CD4-positive, alpha-beta memory T cell (primary cell): ENCODE measurements around the gene PAX8. TPM values are rescaled to one million over a fixed set of nuclear protein-coding genes. Genes with fewer than 3 reads are reported as not detected.
"Not testable (repeated sequence)": the region's sequence is repeated elsewhere in the genome, so short reads cannot be mapped to it uniquely, and the experiment has no call there.

Source experiments
- CTCF ChIA-PET: fragments of 350-600 bp; sonication (Branson Sonifier 250); formaldehyde crosslinking; loops from one replicate; lab custom pipeline; 2021; ENCODE audit warnings: inconsistent platforms; ENCODE audit not compliant: partially characterized antibody; lab: Charles Lee
- POLR2A ChIA-PET: fragments of 350-600 bp; sonication (Branson Sonifier 250); formaldehyde crosslinking; loops from one replicate; lab custom pipeline; 2021; ENCODE audit not compliant: partially characterized antibody; lab: Charles Lee
- DNase-seq, 5 donors: peaks; one replicate each; pipeline versions ENCODE4 v3.0.0 to v3.0.0-alpha.2; 2020 to 2022; ENCODE audit warnings: mixed read lengths in 1 of 5
- H3K27ac ChIP-seq: one replicate; pipeline ENCODE4 v1.7.0; 2013; ENCODE audit warnings: low read depth, low read length
- H3K27me3 ChIP-seq: 2 replicates; pipeline ENCODE4 v1.7.0; 2013; ENCODE audit warnings: mild to moderate bottlenecking, low read length, moderate library complexity; ENCODE audit not compliant: insufficient read depth
- H3K36me3 ChIP-seq: 2 replicates; pipeline ENCODE4 v1.7.0; 2013; ENCODE audit warnings: mild to moderate bottlenecking, low read length, moderate library complexity; ENCODE audit not compliant: insufficient read depth
- H3K4me1 ChIP-seq: 2 replicates; pipeline ENCODE4 v1.7.0; 2013; ENCODE audit warnings: mild to moderate bottlenecking, low read length, moderate library complexity; ENCODE audit not compliant: insufficient read depth
- H3K4me3 ChIP-seq, 2 donors: one replicate each; pipeline ENCODE4 v1.7.0; 2013; ENCODE audit warnings: low read length in 2 of 2, mild to moderate bottlenecking in 1 of 2
- H3K9me3 ChIP-seq, 2 donors: one replicate each; pipeline ENCODE4 v1.7.0; 2013; ENCODE audit warnings: low read length in 2 of 2, control low read depth in 1 of 2; ENCODE audit not compliant: control insufficient read depth in 1 of 2
- H3K27ac Mint-ChIP-seq, 7 donors: one replicate each; pipeline ENCODE4 v1.8.0; 2020 to 2021; ENCODE audit warnings: mixed read lengths in 7 of 7, mild to moderate bottlenecking in 6 of 7, inconsistent platforms in 3 of 7, moderate library complexity in 3 of 7
- H3K27me3 Mint-ChIP-seq, 2 donors: one replicate each; pipeline ENCODE4 v1.8.0; 2020 to 2021; ENCODE audit warnings: mixed read lengths in 2 of 2
- H3K36me3 Mint-ChIP-seq, 2 donors: one replicate each; pipeline ENCODE4 v1.8.0; 2020 to 2021; ENCODE audit warnings: mixed read lengths in 2 of 2, inconsistent platforms in 1 of 2, mild to moderate bottlenecking in 1 of 2
- H3K4me1 Mint-ChIP-seq, 4 donors: one replicate each; pipeline ENCODE4 v1.8.0; 2020 to 2021; ENCODE audit warnings: mixed read lengths in 4 of 4, mild to moderate bottlenecking in 1 of 4
- H3K4me3 Mint-ChIP-seq, 8 donors: one replicate each; pipeline ENCODE4 v1.8.0; 2020 to 2021; ENCODE audit warnings: mixed read lengths in 8 of 8, mild to moderate bottlenecking in 7 of 8, moderate library complexity in 6 of 8, inconsistent platforms in 3 of 8
- H3K9me3 Mint-ChIP-seq, 8 donors: one replicate each; pipeline ENCODE4 v1.8.0; 2020 to 2021; ENCODE audit warnings: mixed read lengths in 8 of 8, mild to moderate bottlenecking in 5 of 8, inconsistent platforms in 3 of 8, moderate library complexity in 1 of 8
- intact Hi-C: fragments of 100-400 bp; cut with micrococcal nuclease; formaldehyde crosslinking; loops from one replicate; pipeline ENCODE4 v1.15.1; 2023
- polyA plus RNA-seq, 2 donors: library from polyadenylated mRNA; unstranded; fragments of 300-500 nt; fragmentation: Illumina TruSeq; gene quantifications; one replicate each; pipeline ENCODE4 v1.2.3, GENCODE V29; 2021
- total RNA-seq, 2 experiments: library from RNA; stranded (reverse); gene quantifications; one replicate each; pipeline ENCODE4 v1.2.3, GENCODE V29; 2021

PAX8 gene
- total and polyA plus RNA-seq, 4 experiments from 2014 or later = 0.19 to 2.3 (median 1.3) TPM

- H3K27ac Mint-ChIP-seq = no peak overlapping the region
Measured at GRCh38 chr2:113316085-113316484, 37.4 kb upstream of the PAX8 start.

GRCh38 chr2:113314663-113315062, 35.9 kb upstream of the PAX8 start:
- H3K27ac Mint-ChIP-seq, H3K4me3 ChIP-seq, H3K36me3 ChIP-seq, H3K4me1 ChIP-seq, CTCF ChIA-PET, H3K36me3 Mint-ChIP-seq, H3K27ac ChIP-seq, DNase-seq, intact Hi-C loops, POLR2A ChIA-PET, H3K9me3 Mint-ChIP-seq, H3K4me3 Mint-ChIP-seq, H3K9me3 ChIP-seq, H3K27me3 ChIP-seq, H3K4me1 Mint-ChIP-seq: not testable (repeated sequence)
- H3K27me3 Mint-ChIP-seq = peaks cover 10 to 13% of the 10 kb centered on the region in 2 donors

More at GRCh38 chr2:113316085-113316484, 37.4 kb upstream of the PAX8 start:
- Histone ChIP-seq H3K4me3 (no peak overlapping the region), H3K4me1 (no peaks in the 10 kb centered on the region), H3K36me3 (no peaks in the 10 kb centered on the region), H3K27me3 (no peaks in the 10 kb centered on the region), H3K9me3 (no peaks in the 10 kb centered on the region), H3K27ac (no peak overlapping the region)
- intact Hi-C loops = no loop called here
- peaks cover 10 to 16% of the 10 kb centered on the region in 2 donors for H3K27me3 Mint-ChIP-seq
- DNase-seq = no peak
- no peak overlapping the region for H3K4me3 Mint-ChIP-seq
- no peaks in the 10 kb centered on the region for H3K36me3 Mint-ChIP-seq
- peaks cover 0 to 3% (median under 1%) of the 10 kb centered on the region in 4 donors for H3K4me1 Mint-ChIP-seq
- ChIA-PET POLR2A (no interaction called here), CTCF (interaction anchor here (1.4 kb wide), 1 partner anchor 67 kb away, joined by 3 read pairs; no protein-coding TSS in a partner anchor)
- no peaks in the 10 kb centered on the region for H3K9me3 Mint-ChIP-seq

- H3K4me1 ChIP-seq, H3K27ac Mint-ChIP-seq, H3K27ac ChIP-seq, H3K9me3 ChIP-seq, POLR2A ChIA-PET, H3K9me3 Mint-ChIP-seq, intact Hi-C loops, H3K27me3 ChIP-seq, H3K36me3 ChIP-seq, H3K4me3 Mint-ChIP-seq, CTCF ChIA-PET, DNase-seq, H3K4me1 Mint-ChIP-seq, H3K36me3 Mint-ChIP-seq, H3K4me3 ChIP-seq: not testable (repeated sequence)
- H3K27me3 Mint-ChIP-seq = peaks cover 8 to 13% of the 10 kb centered on the region in 2 donors
Measured at GRCh38 chr2:113314176-113314575, 35.5 kb upstream of the PAX8 start.

- H3K27ac Mint-ChIP-seq, H3K27me3 ChIP-seq, H3K36me3 Mint-ChIP-seq, H3K4me3 Mint-ChIP-seq, CTCF ChIA-PET, POLR2A ChIA-PET, H3K4me1 ChIP-seq, DNase-seq, H3K27ac ChIP-seq, intact Hi-C loops, H3K4me3 ChIP-seq, H3K9me3 Mint-ChIP-seq, H3K36me3 ChIP-seq, H3K4me1 Mint-ChIP-seq, H3K9me3 ChIP-seq: not testable (repeated sequence)
- peaks cover 12 to 17% of the 10 kb centered on the region in 2 donors for H3K27me3 Mint-ChIP-seq
Measured at GRCh38 chr2:113311781-113312180, 33.1 kb upstream of the PAX8 start.

GRCh38 chr2:113311191-113311590, 32.5 kb upstream of the PAX8 start:
- H3K27ac Mint-ChIP-seq = peak overlapping the region in 1 of 7 donors; percentile 18
- intact Hi-C loops, DNase-seq, H3K36me3 Mint-ChIP-seq, POLR2A ChIA-PET, H3K27me3 ChIP-seq, H3K9me3 Mint-ChIP-seq, CTCF ChIA-PET, H3K36me3 ChIP-seq, H3K4me3 Mint-ChIP-seq, H3K4me1 Mint-ChIP-seq, H3K9me3 ChIP-seq, H3K4me1 ChIP-seq, H3K4me3 ChIP-seq, H3K27ac ChIP-seq: not testable (repeated sequence)
- peaks cover 12 to 17% of the 10 kb centered on the region in 2 donors for H3K27me3 Mint-ChIP-seq

GRCh38 chr2:113309655-113310387, 31.1 kb upstream of the PAX8 start:
- H3K9me3 ChIP-seq = no peaks in the 10 kb centered on the region
- Mint-ChIP-seq H3K4me1 (peaks cover 0 to 9% (median under 1%) of the 10 kb centered on the region in 4 donors), H3K9me3 (no peaks in the 10 kb centered on the region), H3K27ac (peak overlapping the region in 1 of 7 donors; percentile 33), H3K4me3 (no peak overlapping the region), H3K27me3 (peaks cover 10 to 12% of the 10 kb centered on the region in 2 donors), H3K36me3 (no peaks in the 10 kb centered on the region)
- H3K4me3 ChIP-seq = no peak overlapping the region
- ChIA-PET POLR2A (no interaction called here), CTCF (no interaction called here)
- no peak for DNase-seq
- H3K4me1 ChIP-seq = no peaks in the 10 kb centered on the region
- H3K27ac ChIP-seq = no peak overlapping the region
- no peaks in the 10 kb centered on the region for H3K27me3 ChIP-seq
- intact Hi-C loops = no loop called here
- H3K36me3 ChIP-seq = no peaks in the 10 kb centered on the region

GRCh38 chr2:113308784-113309183, 30.1 kb upstream of the PAX8 start:
- H3K4me1 ChIP-seq, H3K4me3 Mint-ChIP-seq, H3K4me3 ChIP-seq, H3K4me1 Mint-ChIP-seq, intact Hi-C loops, H3K9me3 Mint-ChIP-seq, H3K36me3 ChIP-seq, H3K36me3 Mint-ChIP-seq, H3K27ac Mint-ChIP-seq, H3K27me3 ChIP-seq, H3K9me3 ChIP-seq, CTCF ChIA-PET, H3K27ac ChIP-seq, POLR2A ChIA-PET, DNase-seq: not testable (repeated sequence)
- peaks cover 10 to 12% of the 10 kb centered on the region in 2 donors for H3K27me3 Mint-ChIP-seq
